GM12892 (cell line): Measurements from ENCODE around the gene FAM180A.

ENCODE experiments used
- POLR2A ChIP-seq: IDR thresholded peaks from 2 replicates; pipeline ENCODE4 v1.6.1; 2011; ENCODE audit warnings: low read depth, low read length, control low read depth
- POLR2AphosphoS5 ChIP-seq: IDR thresholded peaks from 2 replicates; pipeline ENCODE4 v1.6.1; 2011; ENCODE audit warnings: low read depth, low read length, control low read depth
- TAF1 ChIP-seq: IDR thresholded peaks from 2 replicates; pipeline ENCODE4 v1.6.1; 2011; ENCODE audit warnings: low read depth, mild to moderate bottlenecking, control low read depth, low read length, borderline replicate concordance

- TF ChIP-seq POLR2A (no peak), TAF1 (no peak), POLR2AphosphoS5 (no peak)
These were observed 20.6 kb upstream of the FAM180A start for GRCh38 chr7:135769005-135769802.
